Measurements from ENCODE around the gene FRMD1.

The FRMD1 gene

GRCh38 chr6:168113226-168113625 lies 34.2 kb upstream of the FRMD1 start:
- DNase-seq (ENCODE audit: insufficient read length, low spot score) (no peak), FAIRE-seq (no peak)

- DNase-seq (ENCODE audit: insufficient read length, low spot score) (no peak), FAIRE-seq (no peak)
These were observed 32.9 kb upstream of the FRMD1 start for GRCh38 chr6:168111911-168112310.

GRCh38 chr6:168110437-168110836 lies 31.4 kb upstream of the FRMD1 start:
- DNase-seq (ENCODE audit: insufficient read length, low spot score), result no peak
- no peak for FAIRE-seq

GRCh38 chr6:168109171-168109570 lies 30.2 kb upstream of the FRMD1 start:
- DNase-seq (ENCODE audit: insufficient read length, low spot score), result no peak
- FAIRE-seq, result no peak

- DNase-seq (ENCODE audit: insufficient read length, low spot score), result peak; percentile 31
- FAIRE-seq, result no peak
These were observed 28.4 kb upstream of the FRMD1 start for GRCh38 chr6:168107191-168107983.

GRCh38 chr6:168106633-168107005 lies 27.6 kb upstream of the FRMD1 start:
- FAIRE-seq, result no peak
- peak; percentile 19 for DNase-seq (ENCODE audit: insufficient read length, low spot score)

- FAIRE-seq (peak; percentile 57), DNase-seq (ENCODE audit: insufficient read length, low spot score) (peak; percentile 17)
These were observed 27.0 kb upstream of the FRMD1 start for GRCh38 chr6:168105813-168106632.

- FAIRE-seq, result no peak
These were observed 25.6 kb upstream of the FRMD1 start for GRCh38 chr6:168104636-168105035.

GRCh38 chr6:168103050-168103830 lies 24.2 kb upstream of the FRMD1 start:
- FAIRE-seq (no peak), DNase-seq (ENCODE audit: insufficient read length, low spot score) (no peak)

More at GRCh38 chr6:168104636-168105035, 25.6 kb upstream of the FRMD1 start:
- DNase-seq (ENCODE audit: insufficient read length, low spot score), result no peak

GRCh38 chr6:168102315-168102985 lies 23.4 kb upstream of the FRMD1 start:
- DNase-seq (ENCODE audit: insufficient read length, low spot score) (no peak), FAIRE-seq (no peak)

- FAIRE-seq (no peak), DNase-seq (ENCODE audit: insufficient read length, low spot score) (no peak)
These were observed 22.7 kb upstream of the FRMD1 start for GRCh38 chr6:168101590-168102314.

GRCh38 chr6:168100803-168101589 lies 22.0 kb upstream of the FRMD1 start:
- FAIRE-seq, result no peak
- no peak for DNase-seq (ENCODE audit: insufficient read length, low spot score)

- FAIRE-seq (no peak), DNase-seq (ENCODE audit: insufficient read length, low spot score) (no peak)
These were observed 21.2 kb upstream of the FRMD1 start for GRCh38 chr6:168100011-168100802.

GRCh38 chr6:168099201-168100010 lies 20.4 kb upstream of the FRMD1 start:
- FAIRE-seq, result no peak
- DNase-seq (ENCODE audit: insufficient read length, low spot score), result no peak

- FAIRE-seq (no peak), DNase-seq (ENCODE audit: insufficient read length, low spot score) (no peak)
These were observed 19.4 kb upstream of the FRMD1 start for GRCh38 chr6:168098431-168098861.

GRCh38 chr6:168097621-168098430 lies 18.8 kb upstream of the FRMD1 start:
- no peak for FAIRE-seq

GRCh38 chr6:168097221-168097620 lies 18.2 kb upstream of the FRMD1 start:
- FAIRE-seq, result no peak
- no peak for DNase-seq (ENCODE audit: insufficient read length, low spot score)

More at GRCh38 chr6:168097621-168098430, 18.8 kb upstream of the FRMD1 start:
- DNase-seq (ENCODE audit: insufficient read length, low spot score), result no peak
